Measurements from ENCODE around the gene COQ8B.

GRCh38 chr19:40752257-40752781, 35.6 kb upstream of the COQ8B start:
- TF ChIP-seq, protein P1, sequence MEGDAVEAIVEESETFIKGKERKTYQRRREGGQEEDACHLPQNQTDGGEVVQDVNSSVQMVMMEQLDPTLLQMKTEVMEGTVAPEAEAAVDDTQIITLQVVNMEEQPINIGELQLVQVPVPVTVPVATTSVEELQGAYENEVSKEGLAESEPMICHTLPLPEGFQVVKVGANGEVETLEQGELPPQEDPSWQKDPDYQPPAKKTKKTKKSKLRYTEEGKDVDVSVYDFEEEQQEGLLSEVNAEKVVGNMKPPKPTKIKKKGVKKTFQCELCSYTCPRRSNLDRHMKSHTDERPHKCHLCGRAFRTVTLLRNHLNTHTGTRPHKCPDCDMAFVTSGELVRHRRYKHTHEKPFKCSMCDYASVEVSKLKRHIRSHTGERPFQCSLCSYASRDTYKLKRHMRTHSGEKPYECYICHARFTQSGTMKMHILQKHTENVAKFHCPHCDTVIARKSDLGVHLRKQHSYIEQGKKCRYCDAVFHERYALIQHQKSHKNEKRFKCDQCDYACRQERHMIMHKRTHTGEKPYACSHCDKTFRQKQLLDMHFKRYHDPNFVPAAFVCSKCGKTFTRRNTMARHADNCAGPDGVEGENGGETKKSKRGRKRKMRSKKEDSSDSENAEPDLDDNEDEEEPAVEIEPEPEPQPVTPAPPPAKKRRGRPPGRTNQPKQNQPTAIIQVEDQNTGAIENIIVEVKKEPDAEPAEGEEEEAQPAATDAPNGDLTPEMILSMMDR (IDR thresholded peaks at IDR 0.05; ENCODE audit: low read depth, low read length) = no peak
- no peak for TF ChIP-seq MYC (IDR thresholded peaks at IDR 0.05; ENCODE audit: low read depth, low read length)
- no peak for TF ChIP-seq POLR2A (IDR thresholded peaks at IDR 0.05; ENCODE audit: extremely low read depth, insufficient read length)
